Mucosa of gallbladder (tissue), 1 donor: ENCODE results near the gene BAD. TPM values are rescaled to one million over a fixed set of nuclear protein-coding genes. Genes with fewer than 3 reads are reported as not detected.
A peak's percentile ranks its signal among the peaks of the same experiment; 100 is the strongest.

Source experiments
- DNase-seq: peaks from one replicate; pipeline ENCODE4 v3.0.0-alpha.2; 2020; ENCODE audit warnings: low spot score
- total RNA-seq: library from RNA; stranded (reverse); gene quantifications from one replicate; pipeline ENCODE4 v1.2.1, GENCODE V29; 2021
- donor health status: DM: no; HTN: no; CAD: no.

The BAD gene
- total RNA-seq, 1 donor from 2014 or later: 112 TPM

DNA sequence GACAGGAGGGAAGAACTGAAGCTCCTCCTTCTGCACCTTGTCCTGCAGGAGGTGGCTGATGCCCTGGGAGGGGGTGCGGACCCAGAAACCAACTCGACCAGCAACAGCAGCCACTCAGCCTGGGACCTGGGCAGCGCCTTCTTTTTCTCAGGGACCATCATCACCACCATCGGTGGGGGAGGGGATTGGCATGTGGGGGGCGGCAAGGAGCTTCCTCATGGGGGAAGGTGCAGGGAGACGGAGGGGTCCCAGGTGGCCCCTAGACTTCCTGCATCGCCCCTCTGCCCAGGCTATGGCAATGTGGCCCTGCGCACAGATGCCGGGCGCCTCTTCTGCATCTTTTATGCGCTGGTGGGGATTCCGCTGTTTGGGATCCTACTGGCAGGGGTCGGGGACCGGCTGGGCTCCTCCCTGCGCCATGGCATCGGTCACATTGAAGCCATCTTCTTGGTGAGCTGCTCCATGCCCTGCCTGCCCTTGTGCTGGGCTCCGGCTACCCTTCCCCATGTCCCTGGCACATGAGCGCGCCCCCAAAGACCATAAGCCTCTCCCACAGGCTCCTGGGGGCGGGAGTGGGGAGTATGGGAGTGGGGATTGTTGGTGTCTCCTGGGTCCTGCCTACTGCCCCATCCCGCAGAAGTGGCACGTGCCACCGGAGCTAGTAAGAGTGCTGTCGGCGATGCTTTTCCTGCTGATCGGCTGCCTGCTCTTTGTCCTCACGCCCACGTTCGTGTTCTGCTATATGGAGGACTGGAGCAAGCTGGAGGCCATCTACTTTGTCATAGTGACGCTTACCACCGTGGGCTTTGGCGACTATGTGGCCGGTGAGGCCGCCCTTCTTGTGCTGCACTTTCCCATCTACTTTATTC is 12.6 kb upstream of the BAD start:
- no peak for DNase-seq

- DNase-seq: no peak
Measured at GRCh38 chr11:64296236-64296635, 11.8 kb upstream of the BAD start.

DNA sequence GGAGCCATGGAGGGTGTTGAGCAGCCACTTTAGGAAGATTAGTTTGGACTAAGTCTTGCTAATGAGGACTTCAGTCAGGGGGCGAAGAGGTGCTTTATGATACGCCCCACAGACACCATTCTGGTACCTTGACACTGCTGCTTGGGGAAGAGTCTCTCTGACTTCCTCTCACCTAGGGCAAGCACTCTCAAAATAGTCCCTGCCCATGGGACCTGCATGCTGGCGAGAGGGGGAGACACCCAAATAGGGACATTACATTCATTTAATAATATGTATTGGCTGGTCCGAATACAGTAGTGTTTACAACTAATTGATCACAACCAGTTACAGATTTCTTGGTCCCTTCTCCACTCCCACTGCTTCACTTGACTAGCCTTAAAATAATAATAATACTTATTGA is 11.3 kb upstream of the BAD start:
- no peak for DNase-seq

DNA sequence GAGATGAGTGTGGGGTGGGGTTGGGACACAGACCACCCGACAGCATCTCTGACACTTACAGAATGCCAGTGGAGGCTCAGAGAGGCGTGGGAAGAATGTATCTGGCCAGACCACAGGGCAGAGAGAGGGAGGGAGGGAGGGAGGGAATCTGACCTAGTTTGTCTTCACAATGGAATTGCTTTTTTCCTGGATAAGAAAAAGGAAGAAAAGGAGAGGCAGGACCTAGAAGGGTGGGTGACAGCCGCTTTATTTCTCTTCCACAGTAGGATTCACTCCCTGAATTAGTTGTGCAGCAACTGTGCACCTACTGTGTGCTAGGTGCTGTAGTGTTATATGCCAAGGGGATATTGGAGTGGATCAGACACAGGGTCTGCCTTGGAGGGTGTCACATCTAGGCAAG is 10.3 kb upstream of the BAD start:
- DNase-seq: no peak

DNA sequence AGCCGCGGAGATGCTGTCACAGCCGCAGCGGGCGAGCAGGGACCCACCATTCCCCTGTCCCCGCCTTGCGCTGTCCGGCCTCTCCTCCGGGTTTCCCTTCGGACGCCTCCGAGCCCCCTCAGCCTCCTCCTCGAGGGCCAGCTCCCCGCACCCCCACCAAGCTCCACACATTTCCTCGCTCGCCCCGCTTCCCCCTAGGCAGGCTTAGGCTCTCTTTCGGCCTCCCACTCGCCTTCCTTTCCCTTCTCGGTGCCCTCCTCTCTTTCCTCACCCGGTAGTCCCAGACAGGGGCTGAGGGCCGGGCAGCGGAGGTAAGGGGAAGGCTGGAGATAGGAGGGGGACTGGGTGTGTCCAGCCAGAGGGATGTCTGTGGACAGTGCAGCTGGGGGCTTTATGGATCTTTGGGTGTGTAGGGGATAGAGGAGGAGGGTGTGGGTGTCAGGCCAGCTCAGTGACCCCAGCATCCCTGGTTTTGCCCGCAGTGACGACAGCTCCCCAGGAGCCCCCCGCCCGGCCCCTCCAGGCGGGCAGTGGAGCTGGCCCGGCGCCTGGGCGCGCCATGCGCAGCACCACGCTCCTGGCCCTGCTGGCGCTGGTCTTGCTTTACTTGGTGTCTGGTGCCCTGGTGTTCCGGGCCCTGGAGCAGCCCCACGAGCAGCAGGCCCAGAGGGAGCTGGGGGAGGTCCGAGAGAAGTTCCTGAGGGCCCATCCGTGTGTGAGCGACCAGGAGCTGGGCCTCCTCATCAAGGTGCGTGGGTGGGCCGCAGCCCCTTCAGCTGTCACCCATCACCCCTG is 8.2 kb upstream of the BAD start:
- DNase-seq: no peak

DNA sequence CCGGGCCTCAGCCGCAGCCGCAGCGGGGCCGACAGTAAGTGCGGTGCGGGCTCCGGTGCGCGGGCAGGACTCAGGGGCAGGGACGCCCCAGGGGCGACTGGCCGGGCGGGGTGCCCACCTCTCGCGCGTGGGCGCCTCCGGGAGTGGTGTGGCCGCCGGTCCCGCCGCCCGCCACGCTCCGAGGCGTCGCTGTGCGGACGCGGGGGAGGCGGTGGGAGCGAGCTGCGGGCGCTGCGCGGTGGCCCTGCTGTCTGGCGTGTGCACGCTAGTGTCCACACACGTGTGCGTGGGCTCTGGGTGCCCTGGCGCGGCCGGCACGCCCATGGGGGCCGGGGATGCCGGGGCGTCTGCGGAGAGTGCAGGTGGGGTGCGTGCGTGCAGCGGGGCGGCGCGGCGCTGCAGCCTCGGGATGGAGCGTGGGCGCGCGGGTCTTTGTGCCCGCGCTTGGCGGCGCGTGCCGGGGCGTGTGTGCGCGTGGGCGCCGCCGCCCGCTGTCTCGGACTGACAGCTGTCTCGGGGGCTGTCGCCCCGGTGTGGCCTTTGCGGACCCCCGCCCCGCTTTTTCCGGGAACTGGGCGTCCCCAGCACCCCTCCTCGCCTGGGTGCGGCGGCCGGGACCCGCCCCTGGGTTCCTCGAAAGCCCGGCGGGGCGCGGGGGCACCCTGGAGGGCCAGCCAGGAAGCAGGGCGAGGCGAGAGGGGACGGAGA is 7.4 kb upstream of the BAD start:
- DNase-seq: no peak

- DNase-seq: no peak
Measured at GRCh38 chr11:64291262-64291751, 6.8 kb upstream of the BAD start, which contains the start of gene KCNK4. Gene KCNK4, plus strand, starts transcription at chr11:64291302. Its CDS starts 1,717 bp downstream, at chr11:64293019.

GRCh38 chr11:64290352-64291261 is 6.1 kb upstream of the BAD start:
- DNase-seq: no peak

DNA sequence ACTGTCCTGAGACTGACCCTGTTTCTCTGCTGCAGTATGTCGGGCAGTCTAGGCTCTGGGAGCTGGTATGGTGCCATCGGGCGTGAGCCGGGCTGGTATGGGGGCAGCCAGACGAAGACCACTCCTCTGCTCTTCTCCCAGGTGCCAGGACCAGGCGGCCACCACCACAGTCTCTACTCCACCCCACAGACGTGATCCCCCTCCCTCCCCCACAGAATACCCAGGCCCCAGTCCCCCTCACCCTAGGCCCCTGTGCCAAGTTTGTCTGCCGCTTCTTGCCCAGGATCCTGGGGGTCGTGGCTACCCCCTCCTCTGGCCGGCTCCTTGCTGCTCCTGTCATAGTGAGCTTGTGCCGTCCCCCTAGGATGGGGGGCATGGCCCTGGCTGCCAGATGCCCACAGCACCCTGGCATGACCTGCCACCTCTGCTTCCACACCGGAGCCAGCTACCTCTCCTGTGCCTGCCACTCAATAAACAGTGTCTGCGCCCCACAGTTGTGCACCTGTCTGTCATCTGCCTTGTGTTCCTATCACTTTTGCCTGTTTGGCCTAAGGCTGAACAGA is 4.6 kb upstream of the BAD start:
- DNase-seq: no peak

DNA sequence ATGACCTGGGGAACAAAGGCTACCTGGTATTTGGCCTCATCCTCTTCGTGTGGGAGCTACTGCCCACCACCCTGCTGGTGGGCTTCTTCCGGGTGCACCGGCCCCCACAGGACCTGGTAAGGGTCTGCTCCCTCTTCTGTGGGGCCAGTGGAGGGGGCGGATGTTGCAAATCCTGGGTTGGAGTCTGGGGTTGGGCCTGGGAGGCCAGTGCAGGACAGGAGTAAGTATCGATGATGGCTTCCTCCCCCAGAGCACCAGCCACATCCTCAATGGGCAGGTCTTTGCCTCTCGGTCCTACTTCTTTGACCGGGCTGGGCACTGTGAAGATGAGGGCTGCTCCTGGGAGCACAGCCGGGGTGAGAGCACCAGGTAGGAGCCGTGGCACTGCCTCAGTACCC is 3.9 kb upstream of the BAD start:
- DNase-seq: no peak

DNA sequence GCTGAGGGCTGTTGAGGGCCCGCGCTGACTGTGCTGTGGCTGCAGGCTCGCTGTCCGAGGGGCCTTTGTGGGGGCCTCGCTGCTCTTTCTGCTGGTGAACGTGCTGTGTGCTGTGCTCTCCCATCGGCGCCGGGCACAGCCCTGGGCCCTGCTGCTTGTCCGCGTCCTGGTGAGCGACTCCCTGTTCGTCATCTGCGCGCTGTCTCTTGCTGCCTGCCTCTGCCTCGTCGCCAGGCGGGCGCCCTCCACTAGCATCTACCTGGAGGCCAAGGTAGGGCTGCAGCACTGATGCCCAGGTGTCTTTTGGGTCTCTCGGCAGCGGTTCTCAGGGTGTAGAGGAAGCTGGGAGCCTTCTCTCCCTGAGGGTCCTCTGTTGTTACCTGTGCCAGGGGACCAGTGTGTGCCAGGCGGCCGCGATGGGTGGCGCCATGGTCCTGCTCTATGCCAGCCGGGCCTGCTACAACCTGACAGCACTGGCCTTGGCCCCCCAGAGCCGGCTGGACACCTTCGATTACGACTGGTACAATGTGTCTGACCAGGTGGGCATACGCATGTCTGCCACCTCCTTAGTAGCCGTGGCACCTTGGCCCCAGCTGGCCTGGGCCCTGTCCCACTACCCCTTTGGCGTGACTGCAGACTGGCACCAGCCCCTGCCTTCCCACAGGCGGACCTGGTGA is 3.3 kb upstream of the BAD start:
- no peak for DNase-seq

- no peak for DNase-seq
Measured at GRCh38 chr11:64286801-64287159, 2.3 kb upstream of the BAD start.

GRCh38 chr11:64285885-64286800 is 1.7 kb upstream of the BAD start:
- DNase-seq: no peak

DNA sequence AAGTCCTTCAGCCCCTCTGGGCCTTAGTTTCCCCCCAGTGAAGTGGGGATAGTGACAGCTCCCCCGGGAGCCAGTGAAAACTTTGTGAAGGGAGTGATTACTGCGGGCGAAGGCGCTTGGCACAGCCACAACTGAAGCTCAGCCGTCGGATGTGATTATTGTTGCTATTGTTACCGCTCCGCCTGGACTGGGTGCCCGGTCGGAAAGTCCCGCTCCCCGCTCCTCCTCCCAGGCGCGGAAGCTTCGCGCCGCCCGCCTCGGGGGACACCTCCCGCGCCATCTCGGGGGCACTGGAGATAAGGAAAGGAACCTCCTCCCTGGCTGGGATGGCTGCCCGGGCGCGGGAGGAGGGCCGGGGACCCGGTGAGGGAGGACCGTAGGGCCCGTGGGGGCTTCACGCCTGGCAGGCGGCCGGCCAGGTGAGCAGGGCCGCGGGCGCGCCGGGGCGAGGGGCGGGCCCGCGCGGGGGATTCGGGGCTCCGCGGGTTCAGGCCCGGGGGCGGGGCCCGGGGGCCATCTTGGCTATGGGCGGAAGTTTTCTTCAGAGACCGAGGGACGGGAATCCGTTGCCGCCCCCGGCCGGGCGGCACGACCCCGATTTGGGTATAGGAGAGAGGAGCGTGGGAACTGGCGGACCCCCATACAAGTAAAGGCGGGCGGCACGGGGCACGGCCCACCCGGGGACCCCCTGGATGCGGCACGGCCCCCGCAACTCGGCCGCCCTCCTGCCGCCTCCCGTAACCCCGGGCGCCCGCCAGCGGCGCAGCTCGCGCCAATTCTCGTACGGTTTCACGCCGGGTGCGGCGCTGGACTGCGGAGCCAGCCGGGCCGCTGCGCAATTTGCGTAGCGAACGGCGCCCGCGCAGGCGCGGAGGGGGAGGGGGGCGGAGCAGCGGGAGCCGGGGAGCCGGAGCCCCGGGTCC is 758 bp upstream of the BAD start, which contains the start of gene GPR137:
GPR137 (plus strand) TSS at position 887 of the 923 bp plus-strand sequence. CDS start 677 bp downstream, outside the sequence.
- peak; percentile 85 for DNase-seq

- DNase-seq: no peak
Measured at GRCh38 chr11:64283092-64283491, 1.4 kb downstream of the BAD start.

GRCh38 chr11:64281957-64282770 is 2.3 kb downstream of the BAD start:
- DNase-seq: no peak
